Ishikawa (cell line): ENCODE data around the gene CEBPE.

Experiments
- CEBPB ChIP-seq: IDR thresholded peaks from 2 replicates; pipeline ENCODE4 v1.6.1; 2012
- CREB1 ChIP-seq: IDR thresholded peaks from 2 replicates; pipeline ENCODE4 v1.6.1; 2012; ENCODE audit warnings: low read depth
- EGR1 ChIP-seq: IDR thresholded peaks from 2 replicates; pipeline ENCODE4 v1.6.1; 2012
- EP300 ChIP-seq: IDR thresholded peaks from 2 replicates; pipeline ENCODE4 v1.6.1; 2012; ENCODE audit warnings: borderline replicate concordance
- FOXM1 ChIP-seq: IDR thresholded peaks from 2 replicates; pipeline ENCODE4 v1.6.1; 2012; ENCODE audit warnings: low read depth, borderline replicate concordance
- MAX ChIP-seq: IDR thresholded peaks from 2 replicates; pipeline ENCODE4 v1.6.1; 2012
- NFIC ChIP-seq: IDR thresholded peaks from 2 replicates; pipeline ENCODE4 v1.6.1; 2012
- RAD21 ChIP-seq: IDR thresholded peaks from 2 replicates; pipeline ENCODE4 v1.6.1; 2012; ENCODE audit warnings: low read depth
- TAF1 ChIP-seq: IDR thresholded peaks from 2 replicates; pipeline ENCODE4 v1.6.1; 2012; ENCODE audit warnings: low read depth, mild to moderate bottlenecking
- TCF12 ChIP-seq: IDR thresholded peaks from 2 replicates; pipeline ENCODE4 v1.6.1; 2012; ENCODE audit warnings: low read depth
- TEAD4 ChIP-seq: IDR thresholded peaks from 2 replicates; pipeline ENCODE4 v1.6.1; 2012
- YY1 ChIP-seq: IDR thresholded peaks from 2 replicates; pipeline ENCODE4 v1.6.1; 2012; ENCODE audit warnings: low read depth
- ZBTB7A ChIP-seq: IDR thresholded peaks from 2 replicates; pipeline ENCODE4 v1.6.1; 2012; ENCODE audit warnings: low read depth
- TF ChIP-seq, protein P1 (sequence below): IDR thresholded peaks from 2 replicates; pipeline ENCODE4 v1.6.1; 2012
- TF ChIP-seq, protein P2 (sequence below): IDR thresholded peaks from 2 replicates; pipeline ENCODE4 v1.6.1; 2012; ENCODE audit warnings: low read depth, mild to moderate bottlenecking

The CEBPE gene

GRCh38 chr14:23091294-23092225, 27.5 kb downstream of the CEBPE start:
- no peak for TF ChIP-seq CEBPB
- TF ChIP-seq FOXM1 = no peak
- no peak for TF ChIP-seq YY1
- TF ChIP-seq TCF12 = no peak
- no peak for TF ChIP-seq EGR1
- TF ChIP-seq EP300 = no peak
- TF ChIP-seq, protein P1, sequence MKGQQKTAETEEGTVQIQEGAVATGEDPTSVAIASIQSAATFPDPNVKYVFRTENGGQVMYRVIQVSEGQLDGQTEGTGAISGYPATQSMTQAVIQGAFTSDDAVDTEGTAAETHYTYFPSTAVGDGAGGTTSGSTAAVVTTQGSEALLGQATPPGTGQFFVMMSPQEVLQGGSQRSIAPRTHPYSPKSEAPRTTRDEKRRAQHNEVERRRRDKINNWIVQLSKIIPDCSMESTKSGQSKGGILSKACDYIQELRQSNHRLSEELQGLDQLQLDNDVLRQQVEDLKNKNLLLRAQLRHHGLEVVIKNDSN = no peak

GRCh38 chr14:23090254-23090636, 28.8 kb downstream of the CEBPE start:
- TF ChIP-seq TEAD4 = no peak
- no peak for TF ChIP-seq FOXM1
- TF ChIP-seq ZBTB7A = no peak
- TF ChIP-seq MAX = no peak
- TF ChIP-seq EP300 = no peak

DNA sequence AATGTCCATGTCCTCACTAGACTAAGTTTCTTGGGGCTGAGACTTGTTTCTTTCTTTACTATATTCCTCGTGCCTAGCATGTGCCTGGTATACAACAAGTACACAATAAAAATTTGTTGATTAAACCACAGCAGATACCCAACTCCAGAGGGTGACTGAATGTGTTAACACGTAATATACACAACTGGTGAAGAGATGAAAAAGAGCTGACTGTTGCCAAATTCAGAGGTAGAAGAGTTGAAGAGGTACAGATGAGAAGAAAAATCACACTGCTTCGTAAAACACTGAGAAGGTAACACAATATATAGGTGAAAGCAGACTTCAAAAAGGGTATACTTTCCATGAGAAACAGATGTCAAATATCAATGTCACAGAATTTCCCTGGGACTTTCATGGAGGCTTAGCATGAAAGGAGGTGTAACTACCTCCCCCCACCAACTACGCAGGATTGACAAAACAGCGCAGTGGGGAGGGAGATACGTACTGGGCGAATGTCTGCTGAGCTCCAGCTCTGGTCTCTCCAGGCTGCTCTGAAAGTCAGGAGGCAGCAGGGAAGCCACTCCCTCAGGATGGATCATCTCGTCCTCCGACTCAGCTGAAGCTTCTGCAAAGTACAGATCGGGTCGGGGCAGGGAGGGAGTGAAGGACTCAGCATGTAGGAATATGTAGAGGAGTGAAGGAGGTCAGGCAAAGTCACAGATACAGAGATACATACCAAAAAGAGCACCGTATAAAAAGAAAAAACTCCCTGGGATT, 29.4 kb downstream of the CEBPE start:
- TF ChIP-seq, protein P2, sequence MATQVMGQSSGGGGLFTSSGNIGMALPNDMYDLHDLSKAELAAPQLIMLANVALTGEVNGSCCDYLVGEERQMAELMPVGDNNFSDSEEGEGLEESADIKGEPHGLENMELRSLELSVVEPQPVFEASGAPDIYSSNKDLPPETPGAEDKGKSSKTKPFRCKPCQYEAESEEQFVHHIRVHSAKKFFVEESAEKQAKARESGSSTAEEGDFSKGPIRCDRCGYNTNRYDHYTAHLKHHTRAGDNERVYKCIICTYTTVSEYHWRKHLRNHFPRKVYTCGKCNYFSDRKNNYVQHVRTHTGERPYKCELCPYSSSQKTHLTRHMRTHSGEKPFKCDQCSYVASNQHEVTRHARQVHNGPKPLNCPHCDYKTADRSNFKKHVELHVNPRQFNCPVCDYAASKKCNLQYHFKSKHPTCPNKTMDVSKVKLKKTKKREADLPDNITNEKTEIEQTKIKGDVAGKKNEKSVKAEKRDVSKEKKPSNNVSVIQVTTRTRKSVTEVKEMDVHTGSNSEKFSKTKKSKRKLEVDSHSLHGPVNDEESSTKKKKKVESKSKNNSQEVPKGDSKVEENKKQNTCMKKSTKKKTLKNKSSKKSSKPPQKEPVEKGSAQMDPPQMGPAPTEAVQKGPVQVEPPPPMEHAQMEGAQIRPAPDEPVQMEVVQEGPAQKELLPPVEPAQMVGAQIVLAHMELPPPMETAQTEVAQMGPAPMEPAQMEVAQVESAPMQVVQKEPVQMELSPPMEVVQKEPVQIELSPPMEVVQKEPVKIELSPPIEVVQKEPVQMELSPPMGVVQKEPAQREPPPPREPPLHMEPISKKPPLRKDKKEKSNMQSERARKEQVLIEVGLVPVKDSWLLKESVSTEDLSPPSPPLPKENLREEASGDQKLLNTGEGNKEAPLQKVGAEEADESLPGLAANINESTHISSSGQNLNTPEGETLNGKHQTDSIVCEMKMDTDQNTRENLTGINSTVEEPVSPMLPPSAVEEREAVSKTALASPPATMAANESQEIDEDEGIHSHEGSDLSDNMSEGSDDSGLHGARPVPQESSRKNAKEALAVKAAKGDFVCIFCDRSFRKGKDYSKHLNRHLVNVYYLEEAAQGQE = no peak
- TF ChIP-seq CREB1 = no peak
- no peak for TF ChIP-seq ZBTB7A
- no peak for TF ChIP-seq MAX
- no peak for TF ChIP-seq EP300
- TF ChIP-seq, protein P1 = no peak
- TF ChIP-seq TAF1 = no peak

DNA sequence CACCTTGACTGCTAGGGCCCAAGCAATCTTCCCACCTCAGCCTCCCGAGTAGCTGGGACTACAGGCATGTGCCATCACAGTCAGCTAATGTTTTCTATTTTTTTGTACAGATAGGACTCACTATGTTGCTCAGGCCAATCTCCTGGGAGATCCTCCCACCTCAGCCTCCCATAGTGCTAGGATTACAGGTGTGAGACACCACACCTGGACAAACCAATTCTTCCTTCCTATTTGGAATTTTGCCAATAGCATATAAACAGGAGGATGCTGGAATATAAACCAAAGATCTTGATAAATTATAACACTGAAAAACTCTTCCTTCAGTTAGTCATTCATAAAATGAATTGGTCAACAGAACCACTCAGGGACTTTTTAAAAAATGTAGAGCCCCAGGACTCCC, 32.5 kb downstream of the CEBPE start:
- TF ChIP-seq MAX (no peak), NFIC (no peak), EP300 (no peak), ZBTB7A (no peak), CEBPB (no peak), YY1 (no peak), TAF1 (no peak), TCF12 (no peak), CREB1 (no peak), TEAD4 (no peak), FOXM1 (no peak), RAD21 (no peak), EGR1 (no peak)
- TF ChIP-seq, protein P2 = no peak
- TF ChIP-seq, protein P1 = no peak

- TF ChIP-seq TAF1 (no peak), CREB1 (no peak), EGR1 (no peak), YY1 (no peak), CEBPB (no peak), FOXM1 (no peak), RAD21 (no peak), ZBTB7A (no peak), EP300 (no peak), NFIC (no peak), MAX (no peak), TEAD4 (no peak), TCF12 (no peak)
- TF ChIP-seq, protein P2 = no peak
- TF ChIP-seq, protein P1 = no peak
These were observed 33.6 kb downstream of the CEBPE start for GRCh38 chr14:23085458-23085857.
